ENCODE results near the gene ME3. TPM values are rescaled to one million over a fixed set of nuclear protein-coding genes. Genes with fewer than 3 reads are reported as not detected.
A peak's percentile ranks its signal among the peaks of the same experiment; 100 is the strongest.

ME3 gene
- polyA plus RNA-seq, 2 of the 4 experiments (the other 2 are of a cell fraction) = 19.7 to 22.3 TPM

GRCh38 chr11:86704710-86705109 lies 32.3 kb upstream of the ME3 start:
- POLR2A ChIA-PET = no interaction called here
- Histone ChIP-seq H3K4me3 (no peak overlapping the region), H3K4me1 (peaks cover 21% of the 10 kb centered on the region), H3K9me3 (peaks cover 3% of the 10 kb centered on the region; the same call in 1 of the 3 replicates), H3K4me2 (no peak overlapping the region), H3K27ac (no peak overlapping the region; a peak in 1 of 6 replicates)
- DNase-seq (ENCODE audit: low read depth in 1 of 2, low spot score in 1 of 2) = no peak
- no peak for ATAC-seq
- 90% methylated on average over 2 of the region's 2 CpGs for WGBS (ENCODE audit: missing lambda C conversion rate)
- TF ChIP-seq NPAS2 (CRISPR knock-in tag; IDR thresholded peaks at IDR 0.05; ENCODE audit: borderline replicate concordance) (no peak), MAFK (IDR thresholded peaks at IDR 0.05; ENCODE audit: partially characterized antibody) (no peak), RFX5 (IDR thresholded peaks at IDR 0.05) (no peak), CBX2 (IDR thresholded peaks at IDR 0.05; ENCODE audit: borderline replicate concordance, low read depth) (no peak)
- CTCF ChIA-PET = interaction anchor here (0.9 kb wide), 1 partner anchor 9 kb away, joined by 3 read pairs; no protein-coding TSS in a partner anchor
- no peak for FAIRE-seq

- no peak for TF ChIP-seq CHD4 (IDR thresholded peaks at IDR 0.05; ENCODE audit: borderline replicate concordance)
- TF ChIP-seq RARB (CRISPR knock-in tag; IDR thresholded peaks at IDR 0.05) = no peak
- TF ChIP-seq BHLHE40 (IDR thresholded peaks at IDR 0.05; ENCODE audit: low read depth, low read length) = no peak
- TF ChIP-seq, protein P1, sequence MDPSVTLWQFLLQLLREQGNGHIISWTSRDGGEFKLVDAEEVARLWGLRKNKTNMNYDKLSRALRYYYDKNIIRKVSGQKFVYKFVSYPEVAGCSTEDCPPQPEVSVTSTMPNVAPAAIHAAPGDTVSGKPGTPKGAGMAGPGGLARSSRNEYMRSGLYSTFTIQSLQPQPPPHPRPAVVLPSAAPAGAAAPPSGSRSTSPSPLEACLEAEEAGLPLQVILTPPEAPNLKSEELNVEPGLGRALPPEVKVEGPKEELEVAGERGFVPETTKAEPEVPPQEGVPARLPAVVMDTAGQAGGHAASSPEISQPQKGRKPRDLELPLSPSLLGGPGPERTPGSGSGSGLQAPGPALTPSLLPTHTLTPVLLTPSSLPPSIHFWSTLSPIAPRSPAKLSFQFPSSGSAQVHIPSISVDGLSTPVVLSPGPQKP (IDR thresholded peaks at IDR 0.05; ENCODE audit: low read depth, low read length) = no peak
- TF ChIP-seq NR3C1 (IDR thresholded peaks at IDR 0.05) = no peak
- no peak for TF ChIP-seq FOSL2 (IDR thresholded peaks at IDR 0.05)
- TF ChIP-seq FOSL2 (CRISPR knock-in tag; IDR thresholded peaks at IDR 0.05) = no peak
- no peak for TF ChIP-seq POLR2A (IDR thresholded peaks at IDR 0.05; ENCODE audit: low read length)
- no peak for TF ChIP-seq NFE2L2 (conservative IDR thresholded peaks at IDR 0.05; ENCODE audit: low read length)
- TF ChIP-seq KDM5A (IDR thresholded peaks at IDR 0.05) = no peak
- TF ChIP-seq HOXB13 (CRISPR knock-in tag; IDR thresholded peaks at IDR 0.05; ENCODE audit: low read depth) = no peak
- TF ChIP-seq ZC3H11A (IDR thresholded peaks at IDR 0.05) = no peak
- no peak for TF ChIP-seq NPAS2 (CRISPR knock-in tag; IDR thresholded peaks at IDR 0.05; ENCODE audit: borderline replicate concordance)
- no peak for TF ChIP-seq E2F6 (IDR thresholded peaks at IDR 0.05; ENCODE audit: borderline replicate concordance, low read depth)
- H3K4me3 ChIP-seq = no peak overlapping the region
- POLR2A ChIA-PET = no interaction called here
These were observed 31.6 kb upstream of the ME3 start for GRCh38 chr11:86703987-86704386.

DNA sequence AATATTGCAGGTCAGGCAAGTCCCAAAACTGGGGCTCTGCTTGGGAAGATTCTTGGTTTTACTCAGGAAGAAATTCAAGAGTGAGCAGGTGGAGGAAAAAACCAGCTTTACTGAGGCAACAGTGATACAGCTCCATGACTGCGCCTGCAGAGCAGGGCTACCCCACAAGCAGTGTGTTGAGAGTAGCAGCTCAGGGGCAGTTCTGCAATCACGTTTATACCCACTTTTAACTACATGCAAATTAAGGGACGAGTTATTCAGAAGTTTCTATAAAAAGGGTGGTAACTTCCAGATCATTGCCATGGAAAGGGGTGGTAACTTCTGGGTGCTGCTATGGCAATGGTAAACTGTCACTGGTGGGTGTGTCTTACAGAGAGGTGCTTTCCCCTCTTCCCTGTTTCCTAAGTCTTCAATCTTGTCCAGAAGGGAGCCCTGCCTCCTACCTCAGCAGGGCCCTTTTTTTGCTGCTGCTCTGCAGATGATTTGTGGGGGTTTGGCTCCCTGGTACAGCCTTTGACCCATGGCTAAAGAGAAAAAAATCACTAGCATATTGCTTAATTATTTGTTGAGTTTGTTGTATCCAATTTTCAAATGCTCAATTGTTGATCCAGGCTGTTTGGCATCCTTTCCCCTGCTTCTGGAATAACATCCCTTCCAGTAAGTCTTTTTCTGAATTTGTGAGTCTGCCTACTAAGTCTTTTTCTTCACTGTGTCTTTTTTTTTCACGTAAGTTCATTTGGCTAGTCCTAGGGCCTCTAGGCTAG lies 30.0 kb upstream of the ME3 start:
- no peak overlapping the region for H3K4me3 ChIP-seq
- TF ChIP-seq NPAS2 (CRISPR knock-in tag; IDR thresholded peaks at IDR 0.05; ENCODE audit: borderline replicate concordance) = no peak
- TF ChIP-seq CBX2 (IDR thresholded peaks at IDR 0.05; ENCODE audit: borderline replicate concordance, low read depth) = no peak
- no peak for TF ChIP-seq EHMT2 (IDR thresholded peaks at IDR 0.05; ENCODE audit: low read depth)
- no peak for TF ChIP-seq RCOR1 (IDR thresholded peaks at IDR 0.05; ENCODE audit: low read depth, low read length)
- ChIA-PET CTCF (no interaction called here), POLR2A (no interaction called here)
- no peak overlapping the region for H3K4me2 ChIP-seq
- H3K9me3 ChIP-seq = no peaks in the 10 kb centered on the region
- FAIRE-seq (no peak), ATAC-seq (peak in 1 of 2 experiments; percentile 58; a peak in 3 of 6 replicates), DNase-seq (ENCODE audit: low read depth in 1 of 2, low spot score in 1 of 2) (no peak)
- WGBS (ENCODE audit: missing lambda C conversion rate) = 78% methylated on average over 4 of the region's 4 CpGs
- peaks cover 31% of the 10 kb centered on the region for H3K4me1 ChIP-seq
- peak overlapping the region in 1 of 2 experiments; percentile 26; a peak in 2 of 6 replicates for H3K27ac ChIP-seq

More at GRCh38 chr11:86703987-86704386, 31.6 kb upstream of the ME3 start:
- H3K27ac ChIP-seq = 0 out of 6 replicates have a peak overlapping the region, but pooled peaks of 1 of the 2 experiments have one; percentile 7
- H3K4me2 ChIP-seq = no peak overlapping the region
- peaks cover 28% of the 10 kb centered on the region for H3K4me1 ChIP-seq
- FAIRE-seq = no peak
- no peaks in the 10 kb centered on the region for H3K9me3 ChIP-seq
- ATAC-seq = no peak
- DNase-seq (ENCODE audit: low read depth in 1 of 2, low spot score in 1 of 2) = no peak
- 87% methylated on average over 7 of the region's 7 CpGs for WGBS (ENCODE audit: missing lambda C conversion rate)
- CTCF ChIA-PET = interaction anchor here (0.9 kb wide), 1 partner anchor 8 kb away, joined by 3 read pairs; no protein-coding TSS in a partner anchor

Measured in A549 (cell line).